GM19238 (cell line): ENCODE data around the gene NOL9.
"Not testable (repeated sequence)": the region's sequence is repeated elsewhere in the genome, so short reads cannot be mapped to it uniquely, and the experiment has no call there.

Experiments used
- DNase-seq: peaks from one replicate; pipeline ENCODE4 v3.0.0; 2011; ENCODE audit warnings: low spot score; ENCODE audit not compliant: insufficient read length

The NOL9 gene

DNA sequence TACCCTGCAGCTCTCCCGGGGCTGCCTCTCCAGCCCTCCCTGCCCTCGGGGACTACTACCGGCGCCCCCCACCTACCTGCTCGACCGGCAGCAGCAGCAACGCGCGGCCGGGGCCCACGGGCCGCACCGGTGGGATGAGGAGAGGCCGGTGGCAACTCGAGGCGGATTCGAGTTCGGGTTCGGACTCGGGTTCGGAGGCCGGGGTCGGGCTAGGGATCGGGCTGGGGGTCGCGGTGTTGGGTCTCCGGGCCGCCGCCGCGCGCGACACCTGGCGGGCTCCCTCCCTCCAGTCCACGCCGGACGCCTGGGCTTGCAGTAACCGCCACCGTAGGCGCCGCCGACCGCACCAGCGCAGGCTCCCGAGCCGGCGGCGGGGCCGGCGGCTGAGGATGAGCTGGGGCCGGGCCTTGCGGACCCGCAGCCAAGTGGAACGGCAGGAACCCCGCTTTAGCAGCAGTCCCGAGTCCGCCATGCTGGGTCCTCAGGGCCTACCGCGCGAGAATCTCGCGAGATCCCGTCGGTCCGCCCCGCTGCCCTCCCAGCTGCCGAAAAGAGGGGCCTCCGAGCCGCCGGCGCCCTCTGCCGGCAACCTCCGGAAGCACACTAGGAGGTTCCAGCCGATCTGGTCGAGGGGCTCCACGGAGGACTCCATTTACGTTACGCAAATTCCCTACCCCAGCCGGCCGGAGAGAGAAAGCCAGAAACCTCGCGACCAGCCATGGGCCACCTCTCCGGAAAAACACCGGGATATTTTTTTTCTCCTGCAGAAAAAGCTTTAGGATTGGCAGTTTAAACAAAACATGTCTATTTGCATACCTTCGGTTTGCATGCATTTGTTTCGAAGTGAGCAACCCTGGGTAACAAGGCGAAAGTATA, at the start of gene NOL9:
TSS of gene NOL9 (minus strand) at position 483 of the 876 bp plus-strand sequence. CDS start at position 472, 11 bp downstream.
- peak; percentile 97 for DNase-seq

DNA sequence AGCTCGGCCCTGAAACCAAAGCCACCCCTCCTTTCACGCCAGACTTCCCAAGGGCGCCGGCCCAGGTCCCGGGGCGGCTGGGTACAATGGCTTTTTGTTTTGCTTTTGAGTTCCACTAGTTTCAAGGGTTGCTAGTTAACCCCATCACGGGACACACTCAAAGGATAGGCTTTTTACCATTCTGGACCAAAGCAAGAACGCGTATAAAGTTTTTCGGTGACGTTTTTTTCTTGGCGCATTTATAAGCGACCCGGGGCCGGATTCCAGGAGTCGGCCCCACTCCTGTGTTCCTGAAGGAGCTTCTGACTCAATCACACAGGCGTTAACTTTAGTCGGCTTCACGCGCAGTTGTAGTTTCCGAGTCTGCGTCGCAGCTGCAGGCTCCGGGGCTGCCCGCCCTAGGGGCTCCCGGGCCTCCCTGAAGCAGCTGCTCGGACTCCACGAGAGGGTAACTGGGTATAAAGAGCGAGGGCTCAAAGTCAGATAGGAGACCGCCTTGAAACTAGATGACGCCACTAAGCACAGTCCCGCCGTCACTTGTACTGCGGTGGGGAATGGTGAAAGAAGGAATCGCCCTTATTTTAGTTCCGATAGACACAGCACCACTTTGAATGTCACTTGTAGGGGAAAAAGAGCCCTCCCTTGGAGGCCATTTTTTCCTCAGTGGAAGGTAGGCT, 49.1 kb upstream of the NOL9 start:
- DNase-seq: no peak

DNA sequence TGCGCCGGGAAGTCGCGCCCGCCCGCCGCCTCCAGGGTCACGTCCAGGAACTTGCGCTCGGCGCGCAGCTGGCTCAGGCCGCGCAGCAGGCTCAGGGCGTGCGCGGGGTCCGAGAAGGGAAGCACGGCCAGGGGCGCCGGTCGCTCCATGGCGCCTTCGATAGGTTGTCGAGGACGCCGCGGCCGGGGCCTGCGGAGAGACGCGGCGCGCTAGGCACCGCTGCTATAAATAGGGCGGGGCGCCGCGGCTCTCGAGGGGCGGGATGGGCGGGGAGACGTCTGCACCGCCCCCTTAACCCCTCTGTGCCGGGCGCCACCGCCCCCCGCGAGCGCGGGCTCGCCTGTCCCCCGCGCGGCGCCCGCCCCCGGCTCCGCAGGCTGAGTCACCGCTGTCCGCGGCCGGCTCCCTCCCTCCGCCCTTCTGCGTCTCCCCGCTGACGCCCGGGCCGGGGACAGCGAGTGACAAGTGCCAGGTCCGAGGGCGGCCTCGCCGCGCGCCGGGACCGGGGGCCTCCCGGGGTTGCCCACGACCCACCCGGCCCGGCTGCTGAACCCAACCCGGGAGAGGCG, 48.4 kb upstream of the NOL9 start, which contains the start of gene KLHL21:
TSS of gene KLHL21 (minus strand) at position 201 of the 569 bp plus-strand sequence. CDS start at position 149, 52 bp downstream.
- DNase-seq: peak; percentile 88

DNA sequence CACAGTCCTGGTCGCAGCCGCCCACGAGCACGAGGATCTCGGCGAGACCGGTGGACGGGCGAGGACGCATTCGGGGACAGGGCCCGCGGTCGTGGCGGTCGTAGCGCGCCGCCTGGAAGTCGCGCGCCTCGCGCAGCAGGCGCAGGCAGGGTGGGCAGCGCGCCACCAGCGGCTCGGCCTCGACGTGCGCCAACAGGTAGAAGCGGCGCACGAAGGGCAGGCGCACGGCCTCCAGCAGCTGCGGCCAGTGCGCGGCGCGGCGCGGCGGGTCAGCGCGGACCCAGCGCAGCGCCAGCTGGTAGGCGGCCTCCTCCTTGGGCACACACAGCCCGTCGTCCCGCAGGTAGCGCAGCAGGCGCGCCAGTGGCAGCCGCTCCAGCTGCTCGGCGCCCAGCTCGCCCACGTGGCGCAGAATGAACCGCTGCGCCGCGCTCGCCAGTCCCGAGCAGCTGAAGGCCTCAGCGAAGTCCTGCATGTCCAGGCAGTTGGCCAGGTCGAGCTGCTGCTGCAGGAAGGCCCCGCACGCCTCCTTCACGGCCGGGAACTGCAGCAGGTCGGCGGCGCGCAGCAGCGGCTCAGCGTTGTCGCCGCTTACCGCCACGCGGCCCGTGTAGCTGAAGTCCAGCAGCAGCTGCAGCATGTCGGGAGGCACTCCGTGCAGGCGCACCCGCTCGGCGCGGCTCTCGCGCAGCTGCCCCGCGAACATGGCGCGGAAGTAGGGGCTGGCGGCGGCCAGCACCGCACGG, 47.8 kb upstream of the NOL9 start:
- DNase-seq: peak; percentile 64

DNA sequence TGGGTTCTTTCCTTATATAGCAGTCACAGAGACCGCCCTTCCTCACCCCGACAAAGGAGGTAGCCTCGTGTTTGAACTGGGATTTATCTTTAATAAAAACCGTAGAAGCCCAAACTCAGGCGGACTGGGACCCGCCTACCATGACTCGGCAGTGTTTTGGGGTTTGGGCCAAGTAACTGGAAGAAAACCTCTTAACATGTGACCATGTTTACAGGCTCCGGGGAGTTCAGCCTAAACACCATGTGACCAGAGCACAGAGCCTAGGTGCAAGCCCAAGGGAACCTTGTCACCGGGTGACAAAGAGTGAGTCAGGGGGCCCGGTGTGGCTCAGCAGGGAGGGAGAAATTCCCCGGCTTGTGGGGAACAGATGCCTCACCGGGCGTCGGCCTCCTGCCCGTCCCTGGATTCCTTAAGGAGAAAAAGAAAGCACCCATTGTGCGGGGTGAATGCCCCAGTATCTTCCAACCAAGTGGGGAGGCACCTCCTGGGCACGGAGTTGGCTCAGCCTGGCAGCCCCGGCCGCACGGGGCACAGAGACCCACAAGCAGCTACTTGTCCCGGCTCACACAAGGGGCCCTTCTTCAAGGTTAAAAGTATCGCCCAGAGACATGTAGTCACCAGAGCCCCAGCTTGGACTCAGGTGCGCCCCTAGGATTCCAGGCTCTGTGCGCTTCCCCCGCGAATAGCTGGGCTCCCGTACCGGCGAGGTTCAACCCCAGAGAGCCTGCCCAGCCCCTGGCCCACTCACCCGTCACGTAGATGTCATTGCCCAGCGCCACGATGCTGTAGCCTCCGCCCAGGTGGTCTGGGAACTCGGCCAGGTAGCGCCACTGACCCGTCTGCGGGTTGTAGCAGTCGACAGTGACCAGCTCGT, 47.0 kb upstream of the NOL9 start:
- peak; percentile 59 for DNase-seq

DNA sequence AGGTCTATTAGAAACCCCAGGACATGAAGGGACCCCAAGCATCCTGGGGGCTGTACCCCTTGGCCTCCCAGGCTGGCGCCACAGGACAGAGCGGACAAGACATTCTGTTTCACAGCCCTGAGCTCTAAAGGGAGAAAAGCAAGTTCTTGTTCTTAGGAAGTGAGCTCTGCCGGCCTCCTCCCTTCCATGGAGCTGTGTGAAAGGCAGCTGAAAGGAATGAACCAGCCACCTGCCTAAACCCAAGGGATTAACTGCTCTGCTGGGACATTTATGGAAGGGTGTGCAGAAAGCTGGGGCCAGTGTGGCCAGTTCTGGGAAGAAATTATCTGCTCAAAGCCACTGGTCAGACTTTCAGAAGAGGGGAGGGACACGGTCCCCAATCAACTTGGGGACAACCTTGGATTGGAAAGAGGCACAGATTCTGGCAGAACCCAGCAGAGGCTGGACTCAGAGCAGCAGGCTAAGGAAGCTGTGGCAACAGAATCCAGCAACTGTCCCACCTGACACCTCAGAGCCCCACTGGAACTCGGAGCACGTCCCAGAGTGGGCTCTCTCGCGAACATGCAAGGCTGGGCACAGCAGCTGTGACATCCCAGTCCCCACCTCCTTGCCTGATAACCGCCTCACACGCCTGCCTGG, 46.2 kb upstream of the NOL9 start:
- DNase-seq: no peak

DNA sequence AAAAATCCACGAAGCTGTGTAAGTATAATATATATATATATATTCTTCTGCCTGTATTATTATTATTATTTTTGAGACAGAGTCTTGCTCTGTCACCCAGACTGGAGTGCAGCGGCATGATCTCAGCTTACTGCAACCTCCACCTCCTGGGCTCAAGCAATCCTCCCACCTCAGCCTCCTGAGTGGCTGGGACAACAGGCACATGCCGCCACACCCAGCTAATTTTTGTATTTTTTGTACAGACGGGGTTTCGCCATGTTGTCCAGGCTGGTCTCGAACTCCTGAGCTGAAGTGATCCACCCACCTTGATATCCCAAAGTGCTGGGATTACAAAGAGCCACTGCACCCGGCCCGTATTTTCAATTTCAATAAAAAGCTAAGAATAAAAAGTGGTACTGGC, 45.7 kb upstream of the NOL9 start:
- not testable (repeated sequence) for DNase-seq

DNA sequence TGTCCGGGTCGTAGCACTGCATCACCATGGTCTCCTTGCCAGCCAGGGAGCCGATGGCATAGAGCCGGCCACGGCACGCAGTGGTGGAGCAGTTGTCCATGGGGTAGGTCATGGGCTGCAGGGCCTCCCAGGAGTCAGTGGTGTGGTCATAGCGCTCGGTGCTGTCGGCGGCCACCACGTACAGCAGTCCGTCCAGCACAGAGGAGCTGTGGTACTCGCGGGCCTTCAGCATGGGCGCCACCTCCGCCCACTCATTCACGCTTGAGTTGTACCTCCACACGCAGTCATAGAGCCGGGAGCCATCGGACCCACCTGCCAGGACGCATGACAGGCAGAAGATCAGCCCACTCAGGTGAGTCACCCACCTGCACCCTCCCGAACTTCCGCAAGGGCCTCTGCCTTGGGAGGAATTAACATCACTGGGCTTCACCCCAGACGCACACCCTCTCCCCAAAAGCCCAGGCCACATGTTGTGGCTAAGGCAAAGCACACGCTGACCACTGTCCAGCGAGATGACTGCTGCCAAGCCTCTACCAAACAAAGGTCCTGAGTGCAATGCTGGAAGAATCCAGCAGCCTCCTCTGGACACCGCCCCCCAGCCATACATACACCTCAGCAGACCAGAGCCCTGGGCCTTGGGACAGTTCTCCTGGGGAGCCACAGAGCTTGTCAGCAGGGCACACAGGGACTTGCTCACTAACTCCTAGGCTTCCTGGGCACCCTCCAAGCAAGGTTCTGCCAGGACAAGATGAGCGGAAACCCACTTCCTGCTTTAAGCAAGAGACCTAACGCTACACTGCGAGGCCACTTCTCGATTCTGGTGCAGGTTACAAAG, 45.0 kb upstream of the NOL9 start:
- DNase-seq: no peak

DNA sequence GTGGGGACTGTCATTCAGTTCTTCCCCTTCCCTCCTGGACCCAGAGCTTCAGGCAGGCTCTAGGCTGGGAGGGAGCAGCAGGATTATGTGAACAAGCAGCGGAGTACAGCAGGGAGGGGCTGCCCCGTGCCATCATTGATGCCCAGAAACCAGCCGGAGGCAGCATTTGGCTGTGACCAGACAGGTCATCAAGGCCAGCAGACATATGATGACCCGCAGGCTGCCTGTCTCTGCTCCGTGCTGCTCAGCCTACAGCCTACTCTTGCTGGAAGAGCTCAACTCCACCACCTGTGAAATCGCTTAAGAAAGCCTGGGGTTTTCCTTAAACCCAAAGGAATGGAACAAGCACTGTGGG, 43.4 kb upstream of the NOL9 start:
- no peak for DNase-seq

DNA sequence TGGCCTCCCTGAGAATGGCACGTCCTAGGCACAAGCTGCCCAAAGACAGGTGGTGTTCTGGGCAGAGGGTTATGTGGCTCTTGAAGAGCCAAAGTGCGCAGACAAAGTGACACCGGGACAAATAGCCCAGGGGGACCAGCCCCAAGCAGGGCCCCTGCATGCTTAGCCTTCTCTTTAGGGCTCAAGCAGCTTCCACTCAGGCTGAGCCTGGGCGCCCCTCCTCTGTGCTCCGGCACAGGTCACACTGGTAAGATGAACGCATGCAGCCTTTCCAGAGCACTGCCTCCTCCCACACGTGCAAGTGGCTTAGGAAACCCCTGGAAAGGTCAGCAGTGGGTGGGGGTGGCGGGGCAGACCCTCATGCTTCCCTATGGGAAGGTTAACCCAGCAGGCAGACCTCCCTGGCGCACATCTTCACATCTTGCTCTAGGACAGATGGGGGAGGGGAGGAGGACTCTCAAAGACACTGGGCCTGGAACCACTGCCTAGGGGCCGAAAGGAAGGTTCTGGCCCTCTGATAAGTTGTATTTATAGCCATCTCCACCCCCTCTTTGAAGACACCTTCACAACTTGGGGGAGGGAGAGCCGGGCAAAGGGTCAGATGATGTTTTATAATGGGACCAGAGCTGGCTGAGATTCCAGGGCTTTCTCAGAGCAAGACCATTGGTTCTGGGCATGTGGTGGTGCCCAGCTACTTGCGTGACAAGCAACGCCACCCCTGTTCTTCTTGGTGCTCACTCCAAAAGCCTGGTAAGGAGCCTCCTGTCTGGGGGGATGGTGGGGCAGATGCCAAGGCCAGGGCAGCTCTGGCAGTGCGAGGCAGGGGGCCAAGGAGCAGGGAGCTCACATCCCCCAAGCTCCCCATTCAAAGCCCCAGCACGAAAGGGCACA, 42.8 kb upstream of the NOL9 start:
- DNase-seq: no peak

DNA sequence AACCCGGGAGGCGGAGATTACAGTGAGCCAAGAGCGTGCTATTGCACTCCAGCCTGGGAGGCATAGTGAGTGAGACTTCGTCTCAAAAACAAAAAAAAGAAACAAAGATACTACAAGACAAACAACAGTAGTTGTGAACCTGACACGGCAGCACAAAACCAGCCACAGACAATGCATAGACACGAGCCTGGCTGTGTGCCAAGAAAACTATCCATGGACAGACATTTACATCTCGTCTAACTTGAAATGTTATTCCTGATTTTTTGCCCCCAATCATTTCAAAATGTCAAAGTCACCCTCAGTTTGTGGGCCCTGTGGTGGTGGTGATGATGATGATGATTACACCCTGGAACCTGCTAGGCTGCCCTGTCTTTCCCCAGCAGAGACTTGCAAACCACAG, 42.0 kb upstream of the NOL9 start:
- DNase-seq: no peak

DNA sequence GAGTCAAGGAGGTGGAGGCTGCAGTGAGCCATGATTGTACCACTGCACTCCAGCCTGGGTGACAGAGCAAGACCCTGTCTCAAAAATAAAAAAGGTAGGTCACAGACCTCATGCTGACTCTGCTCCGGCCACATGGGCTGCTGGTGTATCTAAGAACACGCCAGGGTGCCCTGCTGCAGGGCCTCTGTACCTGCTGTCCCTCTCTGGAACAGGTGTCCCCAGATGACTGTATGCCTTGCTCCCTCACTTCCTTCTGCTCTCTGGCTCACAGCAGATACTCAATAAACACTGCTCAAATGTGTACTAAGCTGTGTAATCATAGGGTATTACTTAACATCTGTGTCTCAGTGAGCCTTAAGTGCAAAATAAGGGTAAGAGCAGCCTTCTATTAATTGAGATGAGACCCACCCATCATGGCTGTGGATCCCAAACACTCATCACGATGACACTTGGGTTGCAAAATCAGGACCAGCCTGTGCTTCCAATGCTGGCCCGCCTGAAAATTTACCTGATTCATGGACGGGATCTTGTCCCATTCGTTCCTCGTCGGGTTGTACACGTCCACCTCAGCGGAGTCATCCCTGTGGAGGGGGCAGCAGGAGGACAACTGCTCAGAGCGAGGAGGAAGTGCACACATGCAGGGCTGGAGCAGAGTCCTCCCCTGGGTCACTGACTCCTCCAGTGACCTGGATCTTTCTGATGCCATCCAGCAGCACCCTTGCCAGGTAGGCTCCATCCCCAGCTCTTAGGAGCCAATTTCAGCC, 40.8 kb upstream of the NOL9 start:
- DNase-seq: no peak

DNA sequence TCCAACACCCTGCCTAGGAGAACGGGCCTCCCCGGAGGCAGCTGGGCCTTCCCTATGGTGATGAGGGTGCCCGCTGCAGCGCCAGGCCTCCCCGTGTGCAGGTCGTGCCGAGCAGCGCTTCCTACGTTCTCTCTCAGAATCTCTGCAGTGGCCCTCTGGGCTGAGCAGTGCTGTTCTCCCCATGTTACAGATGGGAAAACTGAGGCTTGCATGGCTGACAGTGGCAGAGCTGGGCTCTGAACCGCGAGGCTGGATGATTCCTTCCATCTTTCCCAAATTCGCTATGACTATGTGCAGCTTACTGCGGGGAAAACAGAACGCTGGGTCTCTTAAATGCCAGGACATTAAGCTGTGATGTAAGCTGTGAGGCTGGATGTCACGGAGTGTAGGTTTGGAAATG, 39.5 kb upstream of the NOL9 start:
- DNase-seq: no peak

DNA sequence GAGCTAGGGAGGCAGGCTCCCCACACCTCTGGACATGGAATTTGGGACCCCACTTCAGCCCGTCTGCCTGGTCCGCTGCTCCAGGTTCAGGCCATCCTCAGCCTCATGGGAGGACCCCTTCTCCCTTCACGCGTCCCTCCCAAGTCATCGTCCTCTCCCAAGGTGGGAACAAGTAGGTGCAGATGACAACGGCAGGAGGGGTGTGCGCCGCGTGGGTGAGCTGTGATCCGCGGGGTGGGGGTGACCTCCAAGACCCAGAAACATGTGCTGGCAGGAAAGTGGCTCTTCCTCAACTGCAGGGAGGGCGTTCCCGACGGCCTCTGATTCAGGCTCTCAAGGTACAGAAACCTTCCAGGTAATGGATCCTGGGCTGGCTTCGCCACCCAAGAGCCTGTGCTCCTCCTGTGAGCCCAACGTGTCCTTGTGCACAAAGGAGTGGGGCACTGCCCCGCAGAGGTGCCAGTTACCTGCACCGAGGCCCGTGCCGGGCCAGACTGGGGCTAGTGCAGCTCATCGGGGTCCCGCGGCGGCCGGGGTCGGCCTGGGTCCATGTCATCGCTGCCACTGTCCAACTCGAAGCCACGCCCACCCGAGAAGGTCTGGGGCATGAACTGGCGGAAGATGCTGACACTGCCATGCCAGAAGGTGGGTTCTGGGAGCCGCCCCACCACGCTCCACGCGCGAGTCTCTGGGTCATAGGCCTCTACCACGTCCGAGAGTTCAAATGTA, 38.7 kb upstream of the NOL9 start:
- no peak for DNase-seq

DNA sequence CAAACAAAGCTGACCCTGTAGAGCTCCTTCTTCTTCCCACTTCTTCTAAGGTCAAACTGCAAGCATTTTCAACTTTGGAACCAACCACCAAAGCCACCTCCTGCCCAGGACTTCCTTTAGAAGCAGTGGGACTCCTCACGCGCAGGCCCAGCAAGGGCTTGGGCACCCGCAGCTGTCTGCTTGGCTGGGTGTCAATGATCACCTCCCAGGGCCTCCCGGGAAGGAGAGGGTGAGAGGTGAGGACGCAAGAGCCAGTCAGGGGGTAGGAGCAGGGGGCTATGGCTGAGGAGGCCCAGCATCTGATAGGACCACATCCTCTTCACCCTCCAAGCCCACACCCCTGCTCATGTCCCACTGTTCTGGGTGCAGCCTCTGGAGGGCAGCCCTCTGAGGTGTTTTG, 38.1 kb upstream of the NOL9 start:
- DNase-seq: no peak

DNA sequence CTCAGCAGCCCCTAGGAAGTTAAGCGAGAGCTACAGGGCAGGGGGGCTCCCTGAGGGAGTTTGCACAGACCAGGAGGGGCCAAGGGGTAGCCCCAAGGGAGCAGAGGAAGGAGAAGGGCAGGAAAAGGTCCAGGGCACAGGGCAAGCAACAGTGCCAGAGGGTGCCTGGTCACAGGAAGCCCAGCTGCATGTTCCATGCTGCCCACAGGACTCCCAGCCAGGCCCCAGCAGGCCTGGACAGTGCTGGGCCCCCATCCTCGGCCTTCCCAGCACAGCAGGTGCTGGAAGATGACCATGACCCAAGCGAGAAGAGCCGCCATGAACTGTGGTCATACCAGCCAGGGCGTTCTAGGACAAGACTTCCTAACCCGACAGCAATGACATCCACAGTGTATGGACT, 37.3 kb upstream of the NOL9 start:
- no peak for DNase-seq

DNA sequence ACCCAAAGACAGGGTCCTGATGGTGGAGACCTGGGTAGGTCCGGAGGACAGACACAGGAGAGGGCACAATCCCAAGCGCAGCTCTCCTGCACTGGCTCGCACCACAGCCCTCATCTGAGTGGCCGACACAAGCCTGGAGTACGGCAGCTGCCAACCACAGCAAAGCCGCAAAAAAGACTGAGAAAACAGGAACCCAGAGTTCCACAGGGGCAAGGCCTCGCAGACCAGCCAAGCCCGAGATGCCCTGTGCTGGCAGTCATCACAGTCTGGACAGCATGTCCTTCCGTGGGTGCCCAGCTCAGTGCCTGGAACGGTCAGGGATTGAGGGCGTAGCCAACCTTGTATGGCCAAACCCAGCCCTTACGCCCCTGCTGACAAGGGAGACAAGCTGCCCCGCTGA, 36.9 kb upstream of the NOL9 start:
- DNase-seq: no peak
